Midbrain (tissue), 1 donor: ENCODE results near the gene LRP5.

Experiments
- DNase-seq: peaks from one replicate; lab custom pipeline; 2025; lab: John Stamatoyannopoulos, UW

The LRP5 gene

DNA sequence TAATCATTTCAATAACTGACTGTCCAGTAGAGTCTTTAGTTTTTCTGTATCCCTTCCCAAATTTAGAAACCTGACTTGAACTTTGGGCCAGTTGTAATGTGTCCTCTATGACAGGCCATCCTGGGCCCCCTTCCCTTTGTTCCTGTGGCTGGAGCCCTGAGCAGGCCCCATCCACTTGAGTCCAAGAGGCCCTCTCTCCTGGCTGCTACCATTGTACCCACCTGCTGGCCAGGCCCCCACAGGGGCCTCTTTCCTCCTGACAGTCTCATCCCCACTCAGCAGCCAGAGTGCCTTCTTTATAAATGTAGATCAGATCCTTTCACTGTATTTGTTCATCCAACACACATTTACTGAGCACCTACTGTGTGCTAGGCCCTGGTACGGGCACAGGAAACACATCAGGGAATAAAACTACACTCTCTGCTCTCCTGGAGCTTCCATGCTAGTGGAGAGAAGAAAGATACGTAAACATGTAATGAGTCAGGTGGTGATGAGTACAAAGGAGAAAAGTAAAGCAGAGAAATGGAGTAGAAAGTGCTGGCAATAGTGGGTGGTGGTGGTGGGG lies 2.7 kb upstream of the LRP5 start:
- DNase-seq = no peak

DNA sequence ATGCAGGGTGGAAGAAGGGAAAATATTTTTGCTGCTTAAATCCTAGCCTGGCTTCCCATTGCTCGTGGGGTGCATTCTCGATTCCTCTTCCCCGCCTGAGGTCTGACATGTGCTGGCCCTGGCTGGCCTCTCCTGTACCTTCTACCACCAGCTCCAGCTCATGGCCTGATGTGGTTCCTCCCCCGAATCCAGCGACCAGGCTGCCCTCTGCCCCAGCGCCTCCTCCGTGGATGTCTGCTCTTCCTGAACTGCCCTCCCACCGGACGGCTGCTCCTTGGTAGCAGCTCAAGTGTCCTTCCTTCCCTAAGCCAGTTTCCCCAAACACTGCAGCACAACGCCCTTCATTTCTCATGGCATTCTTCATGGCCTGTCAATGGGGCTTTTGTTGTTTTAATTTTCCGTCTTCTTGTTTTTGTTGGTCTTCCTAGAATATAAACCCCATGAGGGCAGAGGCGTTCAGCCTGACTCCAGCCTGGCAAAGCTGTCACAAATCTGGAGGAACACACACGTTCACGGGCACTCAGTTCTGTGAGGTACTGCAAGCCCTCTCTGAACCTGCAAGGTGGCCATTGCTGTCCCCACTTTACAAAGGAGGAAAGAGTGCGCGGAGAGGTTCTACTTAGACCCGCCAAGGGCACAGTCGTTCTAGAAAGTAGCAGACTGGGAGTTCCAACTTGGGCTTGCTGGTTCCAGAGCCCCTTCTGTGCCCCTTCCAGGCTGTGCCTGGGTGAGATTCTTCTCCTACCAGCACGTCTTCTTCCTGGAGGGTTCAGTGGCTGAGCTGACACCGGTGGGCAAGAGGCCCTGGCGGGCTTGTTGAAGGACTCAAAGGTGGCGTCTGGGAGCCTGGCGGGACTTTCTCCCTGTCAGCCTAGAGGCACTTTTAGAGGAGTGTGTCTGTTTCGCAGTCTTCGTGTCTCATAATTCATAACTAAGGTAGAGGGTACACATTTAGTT lies 953 bp upstream of the LRP5 start:
- no peak for DNase-seq

DNA sequence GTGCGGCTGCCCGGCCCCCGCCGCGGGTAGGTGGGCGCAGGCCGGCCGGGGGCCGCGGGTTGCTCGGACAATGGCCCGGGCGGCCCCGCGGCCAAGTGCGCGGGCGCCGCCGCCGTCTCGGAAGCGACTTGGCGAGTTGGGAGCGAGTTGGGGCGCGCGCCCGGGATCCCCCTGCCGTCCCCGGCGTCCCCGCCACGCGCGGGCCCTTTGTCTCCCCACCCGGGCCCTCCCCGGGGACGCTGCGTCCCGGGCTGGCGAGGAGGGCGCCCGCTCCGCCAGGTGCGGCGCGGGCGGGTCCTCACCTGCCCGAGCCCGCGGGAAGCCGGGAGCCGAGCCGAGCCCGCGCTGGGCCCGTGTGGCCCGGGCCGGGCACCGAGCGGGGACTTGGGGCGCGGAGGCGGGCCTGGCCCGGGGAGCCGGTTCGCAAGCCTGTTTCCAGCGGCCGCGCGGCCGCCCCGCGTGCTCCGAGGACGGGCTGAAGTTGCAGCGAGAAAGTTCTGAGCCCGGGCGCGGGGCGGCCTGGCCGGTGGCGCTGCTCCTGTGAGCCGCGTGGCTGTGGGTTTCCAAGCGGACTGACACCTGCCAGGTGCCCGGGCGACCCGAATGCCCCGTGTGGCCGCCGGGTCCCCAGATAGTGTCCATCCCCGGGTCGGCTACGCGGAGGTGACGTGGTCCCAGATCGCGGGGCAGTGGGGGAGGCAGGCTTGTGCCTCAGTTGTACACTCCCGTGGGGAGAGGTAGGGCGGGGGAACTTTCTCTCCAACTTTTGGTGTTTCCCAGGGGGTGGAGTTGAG lies 586 bp downstream of the LRP5 start:
- no peak for DNase-seq

DNA sequence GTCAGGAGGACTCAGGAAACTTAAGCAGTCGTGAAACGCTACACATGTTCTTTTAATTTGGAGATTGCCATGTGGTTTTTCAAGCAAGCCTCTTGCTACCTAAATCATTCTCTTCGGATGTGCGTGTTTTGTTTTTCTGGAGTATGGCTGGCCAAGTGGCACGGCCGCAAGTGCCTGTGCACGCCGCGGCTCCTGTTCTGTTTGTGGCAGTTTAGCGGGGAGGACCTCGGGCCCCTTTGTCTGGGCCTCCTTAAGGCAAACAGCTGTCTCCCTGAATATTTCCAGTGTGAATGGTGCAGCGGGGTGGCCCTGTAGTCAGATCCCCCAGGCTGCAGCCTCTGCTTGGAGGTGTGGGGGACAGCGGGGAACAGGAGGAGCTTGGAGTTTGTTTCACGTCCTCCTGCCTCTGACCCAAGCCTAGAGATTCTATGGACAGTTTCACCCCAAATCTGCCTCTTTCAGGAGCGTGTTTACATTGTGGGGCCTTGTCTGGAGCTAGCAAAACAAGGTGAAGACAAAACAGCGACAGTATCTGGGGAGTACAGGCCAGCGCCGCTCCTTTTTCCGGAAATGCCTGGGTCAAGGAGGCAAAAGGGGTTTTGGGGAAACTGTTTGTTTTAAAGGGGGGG lies 1.3 kb downstream of the LRP5 start:
- DNase-seq = no peak

DNA sequence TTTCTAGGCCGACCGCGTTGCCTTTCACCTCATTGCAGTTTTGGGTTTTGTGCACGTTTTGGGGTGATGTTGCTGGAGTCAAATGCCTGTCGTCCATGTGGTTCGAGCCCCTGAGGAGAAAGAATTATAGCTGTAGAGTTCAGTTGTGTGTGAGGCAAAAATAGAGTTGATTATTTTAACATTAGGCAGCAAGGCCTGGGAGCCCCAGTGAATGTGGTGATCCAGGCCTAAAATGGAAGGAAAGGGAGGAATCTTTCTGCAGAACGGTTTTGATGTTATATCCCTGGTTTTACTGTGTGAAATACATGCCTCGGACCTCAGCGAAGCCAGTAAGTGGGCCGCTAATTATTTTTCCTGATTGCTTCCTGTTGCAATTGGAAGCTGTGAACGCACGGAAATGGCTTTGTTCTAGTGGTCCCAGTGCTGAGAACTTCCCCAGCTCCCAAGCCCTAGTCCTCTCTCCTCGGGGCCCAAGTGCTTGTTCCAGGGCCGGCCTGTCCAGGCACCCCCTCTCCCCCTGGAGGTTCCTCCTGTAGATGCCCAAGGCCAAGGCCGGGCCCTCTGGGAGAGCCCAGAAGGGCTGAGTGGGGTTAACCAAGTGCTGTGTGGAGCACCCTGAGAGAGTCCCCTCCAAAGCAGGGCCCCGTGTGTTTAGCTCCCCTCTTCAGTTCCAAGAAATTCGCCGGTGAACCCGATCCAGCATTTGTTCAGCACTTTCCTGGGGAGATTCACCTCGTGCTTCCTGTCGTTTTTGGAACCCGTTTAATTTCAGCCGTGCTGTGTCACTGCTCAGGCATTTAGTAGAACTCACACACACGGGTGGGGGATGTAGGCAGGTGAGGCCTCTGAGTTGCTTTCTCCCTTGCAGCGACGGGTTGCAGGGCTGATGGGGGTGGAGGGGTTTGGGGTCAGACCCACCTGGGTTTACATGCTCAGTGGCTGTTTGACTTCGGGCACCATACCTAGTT lies 2.1 kb downstream of the LRP5 start:
- DNase-seq = no peak

DNA sequence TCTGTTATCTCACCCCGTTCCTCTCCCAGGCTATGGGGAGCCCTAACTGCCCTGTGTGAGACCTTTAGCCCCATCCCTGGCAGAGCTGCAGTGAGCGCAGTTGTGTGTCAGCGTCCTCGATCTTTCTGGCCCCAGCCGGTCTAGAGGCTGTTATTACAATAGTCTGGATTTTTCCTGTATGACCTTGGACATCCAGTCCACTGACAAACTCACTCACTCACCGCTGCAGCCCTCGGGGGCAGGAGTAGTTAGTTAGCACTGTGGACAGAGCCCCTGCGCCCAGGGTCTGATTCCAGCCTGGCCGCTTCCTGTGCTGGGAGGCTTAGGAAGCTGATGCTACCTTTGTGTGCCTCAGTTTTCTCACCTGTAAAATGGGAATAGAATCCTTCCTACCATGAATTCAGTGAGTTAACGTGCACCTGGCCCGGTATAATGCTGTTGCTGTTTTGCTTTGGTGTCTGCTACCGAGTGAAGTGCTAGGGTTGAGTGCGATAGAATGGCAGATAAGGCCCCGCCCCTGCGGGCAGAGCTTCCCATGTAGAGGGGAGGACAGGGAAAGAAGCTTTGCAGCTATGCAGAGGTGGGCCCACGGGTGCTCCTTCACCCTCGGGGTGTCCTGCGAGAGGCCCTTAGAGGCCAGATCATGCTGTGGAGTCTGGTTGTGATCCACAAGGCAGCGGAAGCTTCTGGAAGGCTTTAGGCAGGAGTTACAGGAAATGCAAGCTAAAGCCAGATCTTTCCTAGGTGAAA lies 3.0 kb downstream of the LRP5 start:
- DNase-seq = no peak

DNA sequence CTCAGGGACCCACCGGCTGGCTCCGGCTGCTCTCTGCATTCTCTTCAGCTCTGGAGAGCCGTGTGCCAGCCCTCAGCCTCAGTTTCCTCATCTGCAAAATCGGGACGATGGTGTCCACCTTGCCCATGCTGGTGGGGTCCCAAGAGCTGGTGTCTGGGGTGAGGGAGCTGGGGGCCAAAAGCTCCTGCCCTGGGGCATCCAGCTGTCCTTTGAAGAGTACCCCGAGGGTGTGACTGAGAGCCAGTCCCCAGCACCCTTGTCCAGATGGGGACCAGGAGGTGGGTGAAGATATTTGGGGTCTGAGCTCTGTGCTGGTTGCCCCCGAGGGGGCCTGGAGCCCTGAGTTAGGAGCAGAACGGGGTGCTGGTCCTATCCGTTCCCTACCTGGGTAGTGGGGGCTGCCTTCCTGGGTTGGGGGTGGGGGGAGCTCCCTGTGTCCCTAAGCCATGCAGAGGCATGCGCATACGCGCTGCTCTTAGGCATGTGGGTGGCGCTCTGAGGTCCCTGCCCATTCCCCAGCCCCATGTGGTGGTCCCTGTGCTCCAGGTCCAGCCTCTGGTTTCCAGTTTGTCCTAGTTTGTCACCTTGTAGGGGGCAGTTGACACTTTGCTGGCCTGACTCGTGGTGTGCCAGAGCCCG lies 4.9 kb downstream of the LRP5 start:
- no peak for DNase-seq

DNA sequence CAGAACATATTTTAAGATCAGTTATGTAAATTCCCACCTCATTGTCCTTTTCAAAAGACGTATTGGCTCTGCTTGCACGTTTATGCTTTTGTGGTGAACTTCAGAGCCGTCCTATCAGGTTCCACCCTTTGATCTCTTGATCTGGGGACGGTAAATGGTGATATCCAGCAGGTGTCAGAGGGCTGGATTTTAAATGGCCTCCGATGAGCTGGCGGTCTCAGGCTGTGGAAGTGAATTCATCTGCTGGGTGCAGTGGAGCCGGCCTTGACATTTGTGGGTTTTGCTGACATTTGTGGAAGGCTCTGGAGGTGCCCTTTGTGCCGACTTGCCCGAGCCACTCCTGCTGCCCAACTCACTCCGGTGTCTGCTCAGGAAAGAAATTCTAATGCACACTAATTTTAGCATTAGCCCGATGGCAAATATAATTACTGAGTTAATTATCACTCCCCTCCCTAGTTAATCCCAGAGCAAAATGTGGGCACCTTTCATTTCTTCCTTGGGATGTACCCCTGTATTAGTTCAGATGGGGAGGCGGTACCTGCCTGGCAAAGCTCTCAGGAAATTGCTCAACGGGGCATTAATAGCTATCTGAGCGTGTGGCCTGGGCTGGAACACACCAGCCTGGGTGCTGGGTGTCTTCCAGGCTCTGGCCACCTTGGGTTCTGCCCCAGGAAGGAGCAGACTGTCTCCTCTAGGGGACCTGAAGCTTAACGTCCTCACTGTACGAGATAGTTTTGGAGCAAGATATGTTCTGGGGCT lies 9.1 kb downstream of the LRP5 start:
- no peak for DNase-seq

DNA sequence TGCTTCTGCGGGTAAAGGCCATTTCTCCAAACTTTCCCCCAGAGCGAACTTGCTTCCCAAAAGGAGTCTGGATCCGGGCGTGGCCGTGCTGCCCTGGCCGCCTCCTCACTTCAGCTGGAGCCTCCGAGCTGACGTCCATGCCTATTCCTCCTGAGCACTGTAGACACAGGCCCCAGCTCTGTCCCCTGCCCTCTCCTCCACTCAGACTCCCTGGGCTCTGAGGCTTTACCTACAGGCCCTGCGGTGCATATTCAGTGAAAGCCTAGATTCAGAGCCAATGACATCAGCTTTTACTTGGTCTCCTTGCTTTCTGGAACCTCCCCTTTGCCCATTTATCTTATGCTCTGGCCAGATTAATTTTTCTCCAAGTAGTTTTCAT lies 9.7 kb downstream of the LRP5 start:
- DNase-seq = no peak

DNA sequence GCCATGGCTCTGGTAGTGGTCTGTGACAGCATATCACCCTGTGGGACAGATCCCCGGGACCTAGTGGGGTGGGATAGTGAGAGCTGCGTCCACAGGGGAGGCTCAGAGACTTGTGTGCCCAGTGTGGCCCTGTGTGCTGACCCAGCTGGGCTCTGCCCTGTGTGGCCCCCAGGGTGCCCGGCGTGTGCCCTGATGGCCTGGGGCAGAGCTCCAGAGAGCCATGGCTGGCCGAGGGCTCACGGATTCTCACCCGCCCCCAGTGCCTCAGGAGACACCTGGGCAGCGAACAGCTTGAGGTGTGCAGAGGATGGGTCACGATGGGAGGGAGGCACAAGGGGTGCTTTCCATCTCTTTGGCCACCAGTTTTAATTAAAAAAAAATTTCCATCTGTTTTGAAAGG lies 11.8 kb downstream of the LRP5 start:
- no peak for DNase-seq

DNA sequence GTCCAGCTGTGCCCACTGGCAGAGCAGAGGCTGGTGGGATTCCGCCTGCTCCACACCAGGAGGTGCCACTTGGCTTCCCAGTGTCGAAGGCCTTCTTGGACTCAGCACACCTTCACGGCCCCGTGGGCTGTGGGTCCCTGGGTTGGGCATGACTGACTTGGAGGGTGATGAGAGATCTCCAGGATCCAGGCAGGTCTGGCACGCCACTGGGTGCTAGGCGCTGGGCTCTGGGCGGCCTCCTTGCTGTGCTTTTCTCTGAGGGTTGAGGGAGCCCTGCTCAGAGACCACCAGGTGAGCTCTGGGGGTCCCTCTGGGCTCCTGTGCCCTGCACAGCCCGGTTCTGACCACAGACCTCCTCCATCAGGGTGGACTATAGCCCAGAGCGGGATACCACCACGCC lies 12.3 kb downstream of the LRP5 start:
- no peak for DNase-seq

DNA sequence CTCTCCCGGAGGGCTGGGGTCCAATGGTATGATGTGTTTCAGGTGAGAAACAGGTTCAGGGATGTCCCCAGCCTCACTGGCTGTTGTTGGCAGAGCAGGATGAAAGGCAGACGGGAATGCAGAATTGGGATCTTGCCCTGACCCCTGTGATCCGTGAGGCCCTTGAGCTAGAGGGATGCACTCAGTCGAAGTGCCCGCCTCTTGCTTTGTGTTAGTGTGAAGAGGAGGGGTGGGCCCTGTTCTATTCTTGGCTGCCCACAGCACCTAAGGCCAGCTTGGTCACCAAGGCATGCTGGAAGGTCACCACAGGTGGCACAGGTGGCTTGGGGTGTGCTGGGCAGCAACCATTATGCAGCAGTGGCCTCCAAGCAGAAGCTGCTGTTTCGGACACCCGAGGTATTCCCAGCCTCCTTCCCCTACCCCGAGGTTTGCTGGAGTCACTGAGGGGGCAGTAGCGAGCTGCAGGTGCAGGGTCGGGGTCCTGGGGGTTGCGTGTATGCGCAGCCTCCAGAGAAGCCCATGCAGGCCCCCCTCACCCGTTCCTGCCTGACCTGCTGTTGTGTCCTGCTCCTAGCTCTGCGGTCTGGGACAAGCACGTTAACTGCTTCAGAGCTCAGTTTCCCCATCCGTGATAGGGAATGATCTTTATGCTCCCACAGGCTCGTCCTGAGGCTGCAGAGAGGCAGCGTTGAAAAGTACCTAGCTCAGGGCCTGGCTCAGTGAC lies 13.0 kb downstream of the LRP5 start:
- no peak for DNase-seq

DNA sequence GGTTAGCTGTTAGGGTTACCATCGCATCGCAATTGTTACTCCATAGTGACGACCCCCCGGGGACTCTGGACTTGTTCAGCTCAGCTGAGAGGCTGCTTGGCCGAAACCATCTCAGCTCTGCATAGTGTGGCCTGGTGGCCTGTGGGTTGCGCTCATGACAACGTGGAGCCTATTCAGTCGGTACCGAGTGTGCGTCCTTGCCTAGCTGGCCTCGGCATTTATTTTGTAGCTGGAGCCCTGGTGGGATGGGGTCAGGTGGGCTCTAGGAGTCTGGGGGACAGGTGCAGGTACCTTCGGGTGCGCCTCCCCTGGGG lies 13.5 kb downstream of the LRP5 start:
- DNase-seq = no peak

DNA sequence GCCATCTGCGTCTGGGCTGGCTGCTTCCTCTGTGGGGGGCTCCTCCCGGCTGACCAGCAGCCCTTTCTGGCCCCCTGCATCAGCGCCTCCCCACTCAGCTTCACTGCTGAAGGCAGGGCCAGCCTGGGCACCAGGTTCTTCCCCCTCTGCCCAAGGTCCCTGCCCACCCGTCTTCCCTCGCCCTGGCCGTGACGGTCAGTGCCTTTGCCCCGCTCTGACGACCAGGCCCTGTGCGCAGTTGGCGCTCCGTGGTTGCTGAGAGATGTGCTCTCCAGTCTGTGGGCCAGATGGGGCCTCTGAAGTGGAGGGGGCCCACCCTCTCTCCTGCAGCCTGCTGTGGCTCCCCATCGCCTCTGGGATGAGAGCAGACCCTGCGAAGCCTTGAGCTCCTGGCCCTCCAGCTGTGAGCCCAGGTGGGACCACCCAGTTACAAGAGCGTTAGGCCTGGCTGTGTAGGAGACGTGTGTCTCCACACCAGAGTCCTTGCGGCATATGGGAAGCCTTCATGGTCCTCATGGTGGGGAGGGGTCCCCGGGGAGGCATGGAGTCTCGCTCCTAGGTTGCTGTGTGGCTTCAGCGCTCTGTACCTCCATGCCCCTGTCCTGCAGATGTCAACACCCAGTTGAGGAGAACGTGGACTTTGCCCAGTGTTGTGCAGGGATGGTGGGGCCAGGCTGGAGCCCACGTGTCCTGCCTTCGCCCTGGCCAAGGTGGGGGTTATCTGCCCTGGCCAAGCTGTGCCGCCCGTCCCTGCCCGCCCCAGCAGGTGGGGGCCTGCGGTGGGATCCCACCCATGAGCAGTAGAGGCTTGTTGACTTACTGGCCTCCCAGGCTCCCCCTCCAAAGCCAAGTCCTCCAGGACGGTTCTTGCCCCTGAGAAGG lies 14.2 kb downstream of the LRP5 start:
- no peak for DNase-seq

DNA sequence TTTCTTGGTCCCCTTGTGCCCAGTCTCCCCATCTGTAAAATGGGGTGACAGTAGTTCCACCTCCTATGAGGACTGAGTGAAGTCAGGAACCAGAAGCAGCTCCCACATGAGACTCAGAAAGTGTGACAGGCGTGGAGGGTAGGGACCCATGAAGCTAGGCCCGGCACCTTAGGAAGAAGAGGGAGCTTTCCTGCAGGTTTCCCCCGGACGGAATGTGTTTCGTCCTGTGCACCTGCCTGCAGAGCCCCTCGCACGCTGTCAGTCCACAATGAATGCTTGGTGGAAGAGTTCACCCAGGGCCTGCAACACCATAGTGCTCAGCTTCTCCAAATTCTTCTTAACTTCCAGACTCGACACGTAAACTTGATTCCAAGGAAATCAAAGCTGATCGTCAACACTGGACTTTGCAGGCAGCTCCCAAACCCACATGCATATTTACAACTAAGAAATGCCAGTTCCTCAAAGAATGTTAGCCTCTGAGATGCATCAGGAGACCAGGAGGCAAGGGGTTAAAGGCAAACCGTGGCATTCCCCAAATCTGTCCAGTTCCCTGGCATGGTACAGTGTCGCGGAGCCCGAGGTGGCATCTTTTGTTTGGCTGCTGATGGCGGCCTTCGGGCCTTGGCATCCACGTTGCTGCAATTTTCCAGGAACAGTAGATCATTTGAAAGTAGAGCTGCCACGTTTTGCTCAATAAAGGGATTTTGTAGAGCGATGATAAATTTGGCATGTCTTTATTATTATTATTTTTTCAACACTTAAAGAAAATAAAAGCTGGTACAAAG lies 15.4 kb downstream of the LRP5 start:
- DNase-seq = no peak

DNA sequence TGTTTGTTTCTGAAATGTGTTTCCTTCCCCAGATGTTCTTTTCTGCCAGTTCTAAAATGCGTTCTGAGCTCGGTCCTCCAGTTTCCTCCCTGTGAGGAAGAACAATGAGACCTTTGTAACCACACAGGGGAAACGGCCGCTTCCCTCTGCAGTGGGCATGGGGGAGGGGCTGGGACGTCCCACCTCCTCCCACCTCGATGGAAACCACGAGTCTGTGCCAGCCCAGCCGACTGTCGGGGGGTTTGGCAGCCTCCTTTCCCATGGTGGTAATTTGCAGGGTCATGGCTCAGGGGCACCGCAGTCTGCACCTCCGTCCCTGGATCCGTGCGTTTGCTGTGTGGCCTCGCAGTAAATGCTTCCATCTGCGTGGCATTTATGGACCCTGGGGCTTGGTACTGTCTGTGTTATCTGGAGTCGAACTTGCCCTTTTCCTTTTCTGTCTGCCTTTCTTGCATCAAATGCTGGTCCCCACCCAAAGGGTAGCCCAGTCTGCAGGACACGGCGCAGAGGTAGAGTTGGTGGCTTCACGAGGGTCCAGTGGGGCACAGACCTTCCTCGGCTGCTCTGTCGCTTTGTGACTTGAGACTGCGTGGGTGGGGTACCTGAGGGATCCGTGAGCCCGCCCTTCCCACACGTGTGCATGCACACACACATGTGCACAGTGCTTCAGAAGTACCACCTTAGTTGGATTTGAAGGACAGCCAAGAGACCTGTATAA lies 16.1 kb downstream of the LRP5 start:
- DNase-seq = peak; percentile 81
